Skin of body (tissue), 3 donors: ENCODE measurements around the gene NUMB. TPM values are rescaled to one million over a fixed set of nuclear protein-coding genes. Genes with fewer than 3 reads are reported as not detected.

Experiments used
- DNase-seq: peaks from one replicate; lab custom pipeline; 2025; lab: John Stamatoyannopoulos, UW
- small RNA-seq: library from RNA; depleted of rRNA; stranded (forward); fragments of <200 nt; gene quantifications from one replicate; pipeline ENCODE3, GENCODE V24; 2014; ENCODE audit warnings: low replicate concordance
- total RNA-seq: library from RNA; depleted of rRNA; stranded (reverse); fragments of >200 nt; gene quantifications from one replicate; pipeline ENCODE4 v1.2.3, GENCODE V29; 2014

The NUMB gene
- total RNA-seq, 1 donor from 2014 or later, result 43.4 TPM

- no peak for DNase-seq
Measured at GRCh38 chr14:73234586-73235394, 223.6 kb downstream of the NUMB start.

- no peak for DNase-seq
Measured at GRCh38 chr14:73234029-73234428, 224.3 kb downstream of the NUMB start.

- no peak for DNase-seq
Measured at GRCh38 chr14:73233564-73233963, 224.8 kb downstream of the NUMB start.

- no peak for DNase-seq
Measured at GRCh38 chr14:73232984-73233383, 225.4 kb downstream of the NUMB start.

GRCh38 chr14:73231981-73232851 is 226.1 kb downstream of the NUMB start:
- no peak for DNase-seq

GRCh38 chr14:73230051-73230450 is 228.3 kb downstream of the NUMB start:
- DNase-seq, result no peak

GRCh38 chr14:73227812-73228781 is 230.2 kb downstream of the NUMB start:
- peak; percentile 26 for DNase-seq

GRCh38 chr14:73225496-73225895 is 232.8 kb downstream of the NUMB start:
- no peak for DNase-seq

Small RNA genes within 50 kb of the gene (small RNA-seq; reads per million reads assigned to genes)
- not detected for gene RNU6-419P

Other genes with a start within 250 kb of the NUMB start
- gene PAPLN, start 221.0 kb downstream of the NUMB start, total RNA-seq, result 10.9 TPM
- gene RIOX1, start 32.4 kb upstream of the NUMB start, total RNA-seq, result 7.7 TPM
- gene ACOT1, start 78.6 kb upstream of the NUMB start, total RNA-seq, result 7.0 TPM
- 0.49 TPM for gene HEATR4, start 100.4 kb upstream of the NUMB start, total RNA-seq
- gene ACOT2, start 110.7 kb upstream of the NUMB start, total RNA-seq, result 31.9 TPM
- gene ACOT4, start 133.3 kb upstream of the NUMB start, total RNA-seq, result 1.2 TPM
- not detected for gene ACOT6, start 154.0 kb upstream of the NUMB start, total RNA-seq
- gene DNAL1, start 186.4 kb upstream of the NUMB start, total RNA-seq, result 5.0 TPM